Stomach (tissue), 4 donors: ENCODE results near the gene DMRT2.

Experiments
- CTCF ChIP-seq, 7 experiments: fragments of 450-650 bp in 4 of 7; fragments of 200-600 bp in 3 of 7; sonication (generic) in 3 of 7; IDR thresholded peaks; one replicate each; pipeline ENCODE4 v1.5.1; 2016 to 2019; ENCODE audit warnings: antibody characterized with exemption in 7 of 7, control low read depth in 2 of 7, mild to moderate bottlenecking in 1 of 7
- POLR2A ChIP-seq, 4 donors: fragments of 450-650 bp; IDR thresholded peaks; one replicate each; pipeline ENCODE4 v1.6.1; 2016; ENCODE audit warnings: antibody characterized with exemption in 4 of 4, control low read depth in 2 of 4, mild to moderate bottlenecking in 1 of 4, moderate library complexity in 1 of 4

- TF ChIP-seq CTCF (IDR thresholded peaks at IDR 0.05) (no peak), POLR2A (IDR thresholded peaks at IDR 0.05) (no peak)
Measured at GRCh38 chr9:1065130-1065529, 15.0 kb downstream of the DMRT2 start.
